HepG2 (cell line): ENCODE results near the gene TEX14. TPM values are rescaled to one million over a fixed set of nuclear protein-coding genes. Genes with fewer than 3 reads are reported as not detected.

Source experiments
- CCAR2 ChIP-seq: fragments of 200-400 bp; formaldehyde crosslinking; optimal IDR thresholded peaks from 2 replicates; pipeline ENCODE3; 2018; ENCODE audit warnings: low read depth, mild to moderate bottlenecking, low read length, moderate library complexity
- EED ChIP-seq: sonication (generic); formaldehyde crosslinking; IDR thresholded peaks from 2 replicates; pipeline ENCODE4 v1.5.0; 2020; ENCODE audit warnings: mild to moderate bottlenecking, missing genetic modification reagents
- KAT2B ChIP-seq: fragments of 150-350 bp; IDR thresholded peaks from 2 replicates; pipeline ENCODE4 v1.6.1; 2014; ENCODE audit warnings: low read depth, low read length, borderline replicate concordance
- KMT2A ChIP-seq: sonication (generic); formaldehyde crosslinking; IDR thresholded peaks from 2 replicates; pipeline ENCODE4 v1.4.0; 2020; ENCODE audit warnings: missing genetic modification reagents
- MAFF ChIP-seq: IDR thresholded peaks from 2 replicates; pipeline ENCODE4 v1.6.1; 2011; ENCODE audit warnings: low read depth, low read length, improper control_type of control experiment
- RBM39 ChIP-seq: fragments of 200-400 bp; formaldehyde crosslinking; IDR thresholded peaks from one replicate; pipeline ENCODE4 v1.6.1; 2018; ENCODE audit warnings: antibody characterized with exemption, mild to moderate bottlenecking, low read depth, low read length; ENCODE audit not compliant: poor library complexity, severe bottlenecking
- SMAD3 ChIP-seq: sonication (generic); formaldehyde crosslinking; IDR thresholded peaks from 2 replicates; pipeline ENCODE4 v1.4.0; 2020; ENCODE audit warnings: missing genetic modification reagents
- SMC3 ChIP-seq: IDR thresholded peaks from 2 replicates; pipeline ENCODE4 v1.6.1; 2011; ENCODE audit warnings: low read length, improper control_type of control experiment
- ZC3H4 ChIP-seq: sonication (generic); formaldehyde crosslinking; IDR thresholded peaks from 2 replicates; pipeline ENCODE4 v1.4.0; 2020; ENCODE audit warnings: missing genetic modification reagents, borderline replicate concordance
- ZNF121 ChIP-seq: sonication (generic); formaldehyde crosslinking; IDR thresholded peaks from 2 replicates; pipeline ENCODE4 v1.5.0; 2020; ENCODE audit warnings: mild to moderate bottlenecking, missing genetic modification reagents
- ZNF17 ChIP-seq: sonication (generic); formaldehyde crosslinking; IDR thresholded peaks from 2 replicates; pipeline ENCODE4 v1.5.0; 2020; ENCODE audit warnings: mild to moderate bottlenecking, missing genetic modification reagents
- ZNF75D ChIP-seq: sonication (generic); formaldehyde crosslinking; IDR thresholded peaks from 2 replicates; pipeline ENCODE4 v1.8.1; 2023; ENCODE audit warnings: missing genetic modification reagents, mild to moderate bottlenecking, borderline replicate concordance
- ZNF768 ChIP-seq: sonication (generic); formaldehyde crosslinking; IDR thresholded peaks from 2 replicates; pipeline ENCODE4 v1.4.0; 2020; ENCODE audit warnings: missing genetic modification reagents
- polyA plus RNA-seq, 8 experiments: library from polyadenylated mRNA; depleted of rRNA in 3 of 8; stranded (reverse) in 7 of 8; unstranded in 1 of 8; fragments of >200 nt; fragmentation: Illumina TruSeq in 4 of 8; extraction: Trizol in 4 of 8; gene quantifications; 2 replicates each; pipeline versions ENCODE4 v1.2.1 to v1.2.3, GENCODE V29; 2011 to 2016; ENCODE audit warnings: low read depth in 4 of 8, missing spikeins in 1 of 8, mixed read lengths in 1 of 8; ENCODE audit not compliant: insufficient read depth in 1 of 8
- total RNA-seq, 5 experiments: library from RNA; depleted of rRNA; stranded (reverse); fragments of >200 nt; fragmentation: Illumina TruSeq; extraction: Trizol; gene quantifications; 2 replicates each; pipeline ENCODE4 v1.2.3, GENCODE V29; 2016; ENCODE audit warnings: low read depth in 1 of 5
- TF ChIP-seq, protein P1 (sequence below): sonication (generic); formaldehyde crosslinking; IDR thresholded peaks from 2 replicates; pipeline ENCODE4 v1.4.0; 2020; ENCODE audit warnings: missing genetic modification reagents, mild to moderate bottlenecking, borderline replicate concordance
- TF ChIP-seq, protein P2 (sequence below): sonication (generic); formaldehyde crosslinking; IDR thresholded peaks from 2 replicates; pipeline ENCODE4 v1.5.1; 2020; ENCODE audit warnings: mild to moderate bottlenecking, missing genetic modification reagents, borderline replicate concordance
- TF ChIP-seq, protein P3 (sequence below): sonication (generic); formaldehyde crosslinking; IDR thresholded peaks from 2 replicates; pipeline ENCODE4 v1.4.0; 2020; ENCODE audit warnings: mild to moderate bottlenecking, missing genetic modification reagents, borderline replicate concordance

Gene TEX14
- total and polyA plus RNA-seq, 2 of the 13 experiments (the other 11 are each of a cell fraction or from before 2014, with no cell fraction given) = 0.04 to 0.07 TPM

DNA sequence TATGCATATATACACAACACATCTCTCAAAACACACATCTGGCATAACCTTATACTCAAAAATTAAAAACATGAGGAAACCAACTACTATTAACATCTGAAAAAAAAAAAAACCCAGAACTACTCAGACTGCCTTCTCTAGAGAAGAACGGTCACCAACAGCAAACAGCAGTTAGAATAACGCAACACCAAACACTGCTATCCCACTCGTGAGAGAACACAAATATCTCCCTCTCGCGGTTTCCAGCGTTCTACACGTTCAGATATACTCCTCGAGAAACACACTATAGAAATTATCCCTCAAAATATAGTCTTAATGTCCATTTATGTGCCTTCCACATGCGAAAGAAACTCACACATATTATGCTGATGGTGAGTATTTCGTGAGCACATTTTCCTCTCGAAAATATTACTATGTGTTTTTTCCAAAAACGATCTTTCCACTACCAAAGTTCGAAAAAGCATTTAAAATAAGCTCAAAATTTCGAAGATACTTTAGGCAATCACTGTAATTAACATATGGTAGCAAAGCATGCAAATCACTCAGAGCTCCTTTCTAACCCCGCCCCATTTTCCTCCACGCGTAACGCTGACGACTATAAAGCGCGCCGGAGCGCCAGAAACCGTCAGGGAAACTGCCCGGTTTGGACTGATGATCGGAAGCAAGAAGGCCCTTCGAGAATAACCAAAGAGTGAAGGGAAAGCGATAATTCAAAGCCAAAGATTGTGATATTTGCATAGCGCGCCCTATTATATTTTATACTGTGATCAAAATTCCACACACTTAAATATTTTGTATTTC, 60.1 kb downstream of the TEX14 start (continued):
- TF ChIP-seq, protein P1, sequence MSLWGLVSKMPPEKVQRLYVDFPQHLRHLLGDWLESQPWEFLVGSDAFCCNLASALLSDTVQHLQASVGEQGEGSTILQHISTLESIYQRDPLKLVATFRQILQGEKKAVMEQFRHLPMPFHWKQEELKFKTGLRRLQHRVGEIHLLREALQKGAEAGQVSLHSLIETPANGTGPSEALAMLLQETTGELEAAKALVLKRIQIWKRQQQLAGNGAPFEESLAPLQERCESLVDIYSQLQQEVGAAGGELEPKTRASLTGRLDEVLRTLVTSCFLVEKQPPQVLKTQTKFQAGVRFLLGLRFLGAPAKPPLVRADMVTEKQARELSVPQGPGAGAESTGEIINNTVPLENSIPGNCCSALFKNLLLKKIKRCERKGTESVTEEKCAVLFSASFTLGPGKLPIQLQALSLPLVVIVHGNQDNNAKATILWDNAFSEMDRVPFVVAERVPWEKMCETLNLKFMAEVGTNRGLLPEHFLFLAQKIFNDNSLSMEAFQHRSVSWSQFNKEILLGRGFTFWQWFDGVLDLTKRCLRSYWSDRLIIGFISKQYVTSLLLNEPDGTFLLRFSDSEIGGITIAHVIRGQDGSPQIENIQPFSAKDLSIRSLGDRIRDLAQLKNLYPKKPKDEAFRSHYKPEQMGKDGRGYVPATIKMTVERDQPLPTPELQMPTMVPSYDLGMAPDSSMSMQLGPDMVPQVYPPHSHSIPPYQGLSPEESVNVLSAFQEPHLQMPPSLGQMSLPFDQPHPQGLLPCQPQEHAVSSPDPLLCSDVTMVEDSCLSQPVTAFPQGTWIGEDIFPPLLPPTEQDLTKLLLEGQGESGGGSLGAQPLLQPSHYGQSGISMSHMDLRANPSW (CRISPR knock-in tag) = peak; percentile 99
- no peak for TF ChIP-seq KAT2B
- TF ChIP-seq, protein P2, sequence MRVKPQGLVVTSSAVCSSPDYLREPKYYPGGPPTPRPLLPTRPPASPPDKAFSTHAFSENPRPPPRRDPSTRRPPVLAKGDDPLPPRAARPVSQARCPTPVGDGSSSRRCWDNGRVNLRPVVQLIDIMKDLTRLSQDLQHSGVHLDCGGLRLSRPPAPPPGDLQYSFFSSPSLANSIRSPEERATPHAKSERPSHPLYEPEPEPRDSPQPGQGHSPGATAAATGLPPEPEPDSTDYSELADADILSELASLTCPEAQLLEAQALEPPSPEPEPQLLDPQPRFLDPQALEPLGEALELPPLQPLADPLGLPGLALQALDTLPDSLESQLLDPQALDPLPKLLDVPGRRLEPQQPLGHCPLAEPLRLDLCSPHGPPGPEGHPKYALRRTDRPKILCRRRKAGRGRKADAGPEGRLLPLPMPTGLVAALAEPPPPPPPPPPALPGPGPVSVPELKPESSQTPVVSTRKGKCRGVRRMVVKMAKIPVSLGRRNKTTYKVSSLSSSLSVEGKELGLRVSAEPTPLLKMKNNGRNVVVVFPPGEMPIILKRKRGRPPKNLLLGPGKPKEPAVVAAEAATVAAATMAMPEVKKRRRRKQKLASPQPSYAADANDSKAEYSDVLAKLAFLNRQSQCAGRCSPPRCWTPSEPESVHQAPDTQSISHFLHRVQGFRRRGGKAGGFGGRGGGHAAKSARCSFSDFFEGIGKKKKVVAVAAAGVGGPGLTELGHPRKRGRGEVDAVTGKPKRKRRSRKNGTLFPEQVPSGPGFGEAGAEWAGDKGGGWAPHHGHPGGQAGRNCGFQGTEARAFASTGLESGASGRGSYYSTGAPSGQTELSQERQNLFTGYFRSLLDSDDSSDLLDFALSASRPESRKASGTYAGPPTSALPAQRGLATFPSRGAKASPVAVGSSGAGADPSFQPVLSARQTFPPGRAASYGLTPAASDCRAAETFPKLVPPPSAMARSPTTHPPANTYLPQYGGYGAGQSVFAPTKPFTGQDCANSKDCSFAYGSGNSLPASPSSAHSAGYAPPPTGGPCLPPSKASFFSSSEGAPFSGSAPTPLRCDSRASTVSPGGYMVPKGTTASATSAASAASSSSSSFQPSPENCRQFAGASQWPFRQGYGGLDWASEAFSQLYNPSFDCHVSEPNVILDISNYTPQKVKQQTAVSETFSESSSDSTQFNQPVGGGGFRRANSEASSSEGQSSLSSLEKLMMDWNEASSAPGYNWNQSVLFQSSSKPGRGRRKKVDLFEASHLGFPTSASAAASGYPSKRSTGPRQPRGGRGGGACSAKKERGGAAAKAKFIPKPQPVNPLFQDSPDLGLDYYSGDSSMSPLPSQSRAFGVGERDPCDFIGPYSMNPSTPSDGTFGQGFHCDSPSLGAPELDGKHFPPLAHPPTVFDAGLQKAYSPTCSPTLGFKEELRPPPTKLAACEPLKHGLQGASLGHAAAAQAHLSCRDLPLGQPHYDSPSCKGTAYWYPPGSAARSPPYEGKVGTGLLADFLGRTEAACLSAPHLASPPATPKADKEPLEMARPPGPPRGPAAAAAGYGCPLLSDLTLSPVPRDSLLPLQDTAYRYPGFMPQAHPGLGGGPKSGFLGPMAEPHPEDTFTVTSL (CRISPR knock-in tag) = no peak
- no peak for TF ChIP-seq ZNF121 (CRISPR knock-in tag)
- no peak; the same call in 1 of the 2 replicates for TF ChIP-seq ZNF768 (CRISPR knock-in tag)
- TF ChIP-seq ZC3H4 = peak; percentile 100
- TF ChIP-seq ZNF17 (CRISPR knock-in tag) = 0 out of 2 replicates have a peak, but pooled peaks have one; percentile 55
- TF ChIP-seq MAFF = peak; percentile 97
- no peak for TF ChIP-seq EED (CRISPR knock-in tag)
- peak; percentile 69 for TF ChIP-seq SMC3
- peak; percentile 99 for TF ChIP-seq SMAD3 (CRISPR knock-in tag)
- TF ChIP-seq ZNF75D (CRISPR knock-in tag) = no peak
- no peak for TF ChIP-seq CCAR2
- no peak for TF ChIP-seq RBM39
- TF ChIP-seq, protein P3, sequence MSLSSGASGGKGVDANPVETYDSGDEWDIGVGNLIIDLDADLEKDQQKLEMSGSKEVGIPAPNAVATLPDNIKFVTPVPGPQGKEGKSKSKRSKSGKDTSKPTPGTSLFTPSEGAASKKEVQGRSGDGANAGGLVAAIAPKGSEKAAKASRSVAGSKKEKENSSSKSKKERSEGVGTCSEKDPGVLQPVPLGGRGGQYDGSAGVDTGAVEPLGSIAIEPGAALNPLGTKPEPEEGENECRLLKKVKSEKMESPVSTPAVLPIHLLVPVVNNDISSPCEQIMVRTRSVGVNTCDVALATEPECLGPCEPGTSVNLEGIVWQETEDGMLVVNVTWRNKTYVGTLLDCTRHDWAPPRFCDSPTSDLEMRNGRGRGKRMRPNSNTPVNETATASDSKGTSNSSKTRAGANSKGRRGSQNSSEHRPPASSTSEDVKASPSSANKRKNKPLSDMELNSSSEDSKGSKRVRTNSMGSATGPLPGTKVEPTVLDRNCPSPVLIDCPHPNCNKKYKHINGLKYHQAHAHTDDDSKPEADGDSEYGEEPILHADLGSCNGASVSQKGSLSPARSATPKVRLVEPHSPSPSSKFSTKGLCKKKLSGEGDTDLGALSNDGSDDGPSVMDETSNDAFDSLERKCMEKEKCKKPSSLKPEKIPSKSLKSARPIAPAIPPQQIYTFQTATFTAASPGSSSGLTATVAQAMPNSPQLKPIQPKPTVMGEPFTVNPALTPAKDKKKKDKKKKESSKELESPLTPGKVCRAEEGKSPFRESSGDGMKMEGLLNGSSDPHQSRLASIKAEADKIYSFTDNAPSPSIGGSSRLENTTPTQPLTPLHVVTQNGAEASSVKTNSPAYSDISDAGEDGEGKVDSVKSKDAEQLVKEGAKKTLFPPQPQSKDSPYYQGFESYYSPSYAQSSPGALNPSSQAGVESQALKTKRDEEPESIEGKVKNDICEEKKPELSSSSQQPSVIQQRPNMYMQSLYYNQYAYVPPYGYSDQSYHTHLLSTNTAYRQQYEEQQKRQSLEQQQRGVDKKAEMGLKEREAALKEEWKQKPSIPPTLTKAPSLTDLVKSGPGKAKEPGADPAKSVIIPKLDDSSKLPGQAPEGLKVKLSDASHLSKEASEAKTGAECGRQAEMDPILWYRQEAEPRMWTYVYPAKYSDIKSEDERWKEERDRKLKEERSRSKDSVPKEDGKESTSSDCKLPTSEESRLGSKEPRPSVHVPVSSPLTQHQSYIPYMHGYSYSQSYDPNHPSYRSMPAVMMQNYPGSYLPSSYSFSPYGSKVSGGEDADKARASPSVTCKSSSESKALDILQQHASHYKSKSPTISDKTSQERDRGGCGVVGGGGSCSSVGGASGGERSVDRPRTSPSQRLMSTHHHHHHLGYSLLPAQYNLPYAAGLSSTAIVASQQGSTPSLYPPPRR (CRISPR knock-in tag) = peak; percentile 83
- peak; percentile 78 for TF ChIP-seq KMT2A (CRISPR knock-in tag)
